Hepatocyte (in vitro differentiated cells): ENCODE results near the gene KRTAP9-3. TPM values are rescaled to one million over a fixed set of nuclear protein-coding genes. Genes with fewer than 3 reads are reported as not detected.
"Not testable (repeated sequence)": the region's sequence is repeated elsewhere in the genome, so short reads cannot be mapped to it uniquely, and the experiment has no call there.

Source experiments
- DNase-seq: peaks from one replicate; pipeline ENCODE4 v3.0.0-alpha.2; 2016; ENCODE audit warnings: low spot score
- H2AFZ ChIP-seq: fragments of 200-600 bp; sonication (generic); 2 replicates; pipeline ENCODE4 v1.6.0; 2016; ENCODE audit warnings: antibody characterized with exemption, mild to moderate bottlenecking
- H3K27ac ChIP-seq: fragments of 200-600 bp; sonication (generic); 2 replicates; pipeline ENCODE4 v1.5.1; 2016; ENCODE audit warnings: mild to moderate bottlenecking
- H3K27me3 ChIP-seq: fragments of 200-600 bp; sonication (generic); 2 replicates; pipeline ENCODE4 v1.6.1; 2016
- H3K36me3 ChIP-seq: fragments of 200-600 bp; sonication (generic); replicated peaks from 2 replicates; pipeline ENCODE4 v1.5.1; 2016; ENCODE audit warnings: low read depth; ENCODE audit not compliant: insufficient read depth
- H3K4me1 ChIP-seq: fragments of 200-600 bp; sonication (generic); 2 replicates; pipeline ENCODE4 v1.5.1; 2016; ENCODE audit warnings: mild to moderate bottlenecking, moderate library complexity; ENCODE audit not compliant: insufficient read depth
- H3K4me2 ChIP-seq: fragments of 200-600 bp; sonication (generic); 2 replicates; pipeline ENCODE4 v1.6.0; 2016
- H3K4me3 ChIP-seq: fragments of 200-600 bp; sonication (generic); 2 replicates; pipeline ENCODE4 v1.5.1; 2016; ENCODE audit warnings: mild to moderate bottlenecking
- H3K79me2 ChIP-seq: fragments of 200-600 bp; sonication (generic); 2 replicates; pipeline ENCODE4 v1.6.0; 2017; ENCODE audit warnings: mild to moderate bottlenecking
- H3K9me2 ChIP-seq: fragments of 200-600 bp; sonication (generic); replicated peaks from 2 replicates; pipeline ENCODE4 v1.6.0; 2017; ENCODE audit warnings: mild to moderate bottlenecking; ENCODE audit not compliant: insufficient read depth
- H3K9me3 ChIP-seq: fragments of 200-600 bp; sonication (generic); 2 replicates; pipeline ENCODE4 v1.5.1; 2016; ENCODE audit warnings: low read depth, mild to moderate bottlenecking
- H4K20me1 ChIP-seq: fragments of 200-600 bp; sonication (generic); 2 replicates; pipeline ENCODE4 v1.6.0; 2016; ENCODE audit warnings: mild to moderate bottlenecking; ENCODE audit not compliant: insufficient read depth, poor library complexity, severe bottlenecking
- EZH2 ChIP-seq: fragments of 200-600 bp; sonication (generic); IDR thresholded peaks from 2 replicates; pipeline ENCODE4 v1.6.1; 2016; ENCODE audit warnings: antibody characterized with exemption, mild to moderate bottlenecking, borderline replicate concordance
- EZH2phosphoT487 ChIP-seq: fragments of 200-600 bp; sonication (generic); IDR thresholded peaks from one replicate; pipeline ENCODE4 v1.6.1; 2018; ENCODE audit warnings: antibody characterized with exemption, mild to moderate bottlenecking, low read depth, moderate library complexity; ENCODE audit not compliant: unreplicated experiment, severe bottlenecking
- WGBS: methylation state at CpG from one replicate; pipeline ENCODE4 v1.1.6; 2016; ENCODE audit warnings: low lambda C conversion rate; ENCODE audit errors: missing lambda C conversion rate; 5-methylcytosine and 5-hydroxymethylcytosine counted together
- polyA plus RNA-seq: library from polyadenylated mRNA; unstranded; fragments of >200 nt; fragmentation: Nextera tagmentation; extraction: Ambion mirVana; gene quantifications from 2 replicates; pipeline ENCODE4 v1.2.1, GENCODE V29; 2016
- total RNA-seq: library from RNA; depleted of rRNA; stranded (reverse); fragments of >200 nt; gene quantifications from 2 replicates; pipeline ENCODE4 v1.2.3, GENCODE V29; 2014
- TF ChIP-seq, protein P1 (sequence below): fragments of 200-600 bp; sonication (generic); IDR thresholded peaks from 2 replicates; pipeline ENCODE4 v1.5.1; 2016; ENCODE audit warnings: antibody characterized with exemption, mild to moderate bottlenecking; ENCODE audit not compliant: poor library complexity

KRTAP9-3 gene
- total and polyA plus RNA-seq, 2 experiments from 2014 or later: not detected

- no peaks in the 10 kb centered on the region for H3K36me3 ChIP-seq
- no peak overlapping the region for H3K27ac ChIP-seq
- no peak overlapping the region for H3K4me2 ChIP-seq
- no peaks in the 10 kb centered on the region for H3K79me2 ChIP-seq
- no peaks in the 10 kb centered on the region for H3K4me1 ChIP-seq
- H3K27me3 ChIP-seq: peaks cover 28% of the 10 kb centered on the region
- H3K9me2 ChIP-seq: no peaks in the 10 kb centered on the region
- DNase-seq: no peak
- H3K9me3 ChIP-seq: no peaks in the 10 kb centered on the region
- TF ChIP-seq, protein P1, sequence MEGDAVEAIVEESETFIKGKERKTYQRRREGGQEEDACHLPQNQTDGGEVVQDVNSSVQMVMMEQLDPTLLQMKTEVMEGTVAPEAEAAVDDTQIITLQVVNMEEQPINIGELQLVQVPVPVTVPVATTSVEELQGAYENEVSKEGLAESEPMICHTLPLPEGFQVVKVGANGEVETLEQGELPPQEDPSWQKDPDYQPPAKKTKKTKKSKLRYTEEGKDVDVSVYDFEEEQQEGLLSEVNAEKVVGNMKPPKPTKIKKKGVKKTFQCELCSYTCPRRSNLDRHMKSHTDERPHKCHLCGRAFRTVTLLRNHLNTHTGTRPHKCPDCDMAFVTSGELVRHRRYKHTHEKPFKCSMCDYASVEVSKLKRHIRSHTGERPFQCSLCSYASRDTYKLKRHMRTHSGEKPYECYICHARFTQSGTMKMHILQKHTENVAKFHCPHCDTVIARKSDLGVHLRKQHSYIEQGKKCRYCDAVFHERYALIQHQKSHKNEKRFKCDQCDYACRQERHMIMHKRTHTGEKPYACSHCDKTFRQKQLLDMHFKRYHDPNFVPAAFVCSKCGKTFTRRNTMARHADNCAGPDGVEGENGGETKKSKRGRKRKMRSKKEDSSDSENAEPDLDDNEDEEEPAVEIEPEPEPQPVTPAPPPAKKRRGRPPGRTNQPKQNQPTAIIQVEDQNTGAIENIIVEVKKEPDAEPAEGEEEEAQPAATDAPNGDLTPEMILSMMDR: no peak
- no peak for TF ChIP-seq EZH2
- TF ChIP-seq EZH2phosphoT487: no peak
- no peaks in the 10 kb centered on the region for H4K20me1 ChIP-seq
- H3K4me3 ChIP-seq: no peak overlapping the region
- H2AFZ ChIP-seq: no peak overlapping the region
These were observed 2.2 kb upstream of the KRTAP9-3 start for GRCh38 chr17:41230094-41230493.

DNA sequence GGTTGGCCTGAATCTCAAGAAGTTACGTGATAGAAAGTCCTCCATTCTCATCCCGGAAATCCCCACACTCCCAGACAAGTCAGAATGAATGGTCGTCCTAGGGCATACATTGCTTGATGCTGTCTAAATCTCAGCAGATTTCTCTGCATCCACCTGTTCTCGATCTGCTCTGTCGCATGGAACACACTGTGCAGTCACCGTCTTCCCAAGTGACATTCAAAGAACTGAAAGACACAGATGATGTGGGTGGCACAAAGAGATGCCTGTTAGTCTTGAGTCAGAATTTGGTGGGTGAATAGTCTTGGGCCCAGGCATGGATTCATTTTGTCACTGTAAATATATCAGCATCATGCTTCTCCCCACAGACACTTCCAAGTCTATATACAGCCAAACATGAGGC, 518 bp upstream of the KRTAP9-3 start:
- H3K9me3 ChIP-seq: no peaks in the 10 kb centered on the region
- H4K20me1 ChIP-seq: no peaks in the 10 kb centered on the region
- H3K4me3 ChIP-seq: no peak overlapping the region
- 84% methylated on average over 6 of the region's 6 CpGs for WGBS
- no peak overlapping the region for H3K4me2 ChIP-seq
- no peak overlapping the region for H3K27ac ChIP-seq
- H3K4me1 ChIP-seq: no peaks in the 10 kb centered on the region
- H3K79me2 ChIP-seq: no peaks in the 10 kb centered on the region
- no peak overlapping the region for H2AFZ ChIP-seq
- H3K27me3 ChIP-seq: peaks cover 28% of the 10 kb centered on the region
- no peak for DNase-seq
- no peaks in the 10 kb centered on the region for H3K9me2 ChIP-seq
- TF ChIP-seq, protein P1: no peak
- TF ChIP-seq EZH2 (no peak), EZH2phosphoT487 (no peak)
- no peaks in the 10 kb centered on the region for H3K36me3 ChIP-seq

- not testable (repeated sequence) for H3K27ac ChIP-seq, H3K9me2 ChIP-seq, H3K79me2 ChIP-seq, H4K20me1 ChIP-seq, H3K4me3 ChIP-seq, DNase-seq, H3K9me3 ChIP-seq, H3K4me1 ChIP-seq, H3K4me2 ChIP-seq, H2AFZ ChIP-seq, H3K36me3 ChIP-seq
- peaks cover 17% of the 10 kb centered on the region for H3K27me3 ChIP-seq
- WGBS: 81% methylated on average over 4 of the region's 4 CpGs
These were observed 4.9 kb downstream of the KRTAP9-3 start for GRCh38 chr17:41237116-41237515.

GRCh38 chr17:41237949-41238437, 5.7 kb downstream of the KRTAP9-3 start, which contains the start of gene KRTAP9-8:
Gene KRTAP9-8, plus strand, starts transcription at chr17:41237999. Its CDS starts 53 bp downstream, at chr17:41238052.
- not testable (repeated sequence) for H3K4me2 ChIP-seq, H3K9me3 ChIP-seq, DNase-seq, H4K20me1 ChIP-seq, H3K27ac ChIP-seq, H3K4me1 ChIP-seq, H3K79me2 ChIP-seq, H2AFZ ChIP-seq, H3K9me2 ChIP-seq, H3K36me3 ChIP-seq, H3K4me3 ChIP-seq
- 45% methylated on average over 3 of the region's 3 CpGs for WGBS
- H3K27me3 ChIP-seq: peaks cover 13% of the 10 kb centered on the region

- not testable (repeated sequence) for H3K4me3 ChIP-seq, H2AFZ ChIP-seq, H3K4me2 ChIP-seq, H3K4me1 ChIP-seq, H3K9me2 ChIP-seq, DNase-seq, H3K36me3 ChIP-seq, H3K9me3 ChIP-seq, H3K27ac ChIP-seq, H4K20me1 ChIP-seq, H3K79me2 ChIP-seq
- no CpG with 5 or more reads among the region's 2 CpGs for WGBS
- H3K27me3 ChIP-seq: peaks cover 12% of the 10 kb centered on the region
These were observed 14.9 kb downstream of the KRTAP9-3 start for GRCh38 chr17:41246995-41247787.

DNA sequence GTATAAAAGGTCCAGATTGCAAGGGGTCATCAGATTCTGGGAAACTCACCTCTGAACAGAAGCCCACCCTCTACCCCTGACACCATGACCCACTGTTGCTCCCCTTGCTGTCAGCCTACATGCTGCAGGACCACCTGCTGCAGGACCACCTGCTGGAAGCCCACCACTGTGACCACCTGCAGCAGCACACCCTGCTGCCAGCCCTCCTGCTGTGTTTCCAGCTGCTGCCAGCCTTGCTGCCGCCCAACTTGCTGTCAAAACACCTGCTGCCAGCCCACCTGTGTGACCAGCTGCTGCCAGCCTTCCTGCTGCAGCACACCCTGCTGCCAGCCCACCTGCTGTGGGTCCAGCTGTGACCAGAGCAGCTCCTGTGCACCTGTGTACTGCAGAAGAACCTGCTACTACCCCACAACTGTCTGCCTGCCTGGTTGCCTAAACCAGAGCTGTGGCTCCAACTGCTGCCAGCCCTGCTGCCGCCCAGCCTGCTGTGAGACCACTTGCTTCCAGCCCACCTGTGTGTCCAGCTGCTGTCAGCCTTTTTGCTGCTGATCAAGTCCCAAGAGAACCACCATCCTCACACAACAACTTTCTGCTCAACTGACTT, 17.5 kb downstream of the KRTAP9-3 start, which contains the start of gene KRTAP9-4:
Gene KRTAP9-4 (plus strand): TSS at position 51 of the 604 bp plus-strand sequence. CDS start 34 bp downstream, at position 85.
- peaks cover 29% of the 10 kb centered on the region for H3K27me3 ChIP-seq
- not testable (repeated sequence) for H3K36me3 ChIP-seq, H3K79me2 ChIP-seq, H2AFZ ChIP-seq, H3K9me2 ChIP-seq, H3K9me3 ChIP-seq, H4K20me1 ChIP-seq, H3K4me3 ChIP-seq, H3K4me2 ChIP-seq, H3K4me1 ChIP-seq, DNase-seq, H3K27ac ChIP-seq
- WGBS: 82% methylated on average over 1 of the region's 2 CpGs
